Activated T-helper 17 cell treated with anti-CD3 and anti-CD28 coated beads, Interleukin-2, amount 50 U/mL, for 72 hours (primary cell): Measurements from ENCODE around the gene HK2. TPM values are rescaled to one million over a fixed set of nuclear protein-coding genes. Genes with fewer than 3 reads are reported as not detected.

Experiments used
- ATAC-seq: fragments of 150-1000 bp; cut with Tn5 transposase; replicated peaks from 2 replicates; pipeline ENCODE4 v1.10.0; 2021; ENCODE audit warnings: mild to moderate bottlenecking, moderate library complexity
- H3K27ac Mint-ChIP-seq: one replicate; pipeline ENCODE4 v1.8.0; 2022; ENCODE audit warnings: mixed read lengths
- H3K27me3 Mint-ChIP-seq: one replicate; pipeline ENCODE4 v1.8.0; 2022; ENCODE audit warnings: mixed read lengths
- H3K36me3 Mint-ChIP-seq: one replicate; pipeline ENCODE4 v1.8.0; 2022; ENCODE audit warnings: low read depth, mild to moderate bottlenecking, mixed read lengths
- H3K4me1 Mint-ChIP-seq: one replicate; pipeline ENCODE4 v1.8.0; 2022; ENCODE audit warnings: mixed read lengths
- H3K4me3 Mint-ChIP-seq: one replicate; pipeline ENCODE4 v1.8.0; 2022; ENCODE audit warnings: mild to moderate bottlenecking, mixed read lengths
- H3K9me3 Mint-ChIP-seq: one replicate; pipeline ENCODE4 v1.8.0; 2022; ENCODE audit warnings: mixed read lengths
- total RNA-seq, 2 donors: library from RNA; stranded (reverse); gene quantifications; one replicate each; pipeline ENCODE4 v1.2.3, GENCODE V29; 2022

The HK2 gene
- total RNA-seq, 2 donors from 2014 or later, result 71.6 to 73.8 TPM

DNA sequence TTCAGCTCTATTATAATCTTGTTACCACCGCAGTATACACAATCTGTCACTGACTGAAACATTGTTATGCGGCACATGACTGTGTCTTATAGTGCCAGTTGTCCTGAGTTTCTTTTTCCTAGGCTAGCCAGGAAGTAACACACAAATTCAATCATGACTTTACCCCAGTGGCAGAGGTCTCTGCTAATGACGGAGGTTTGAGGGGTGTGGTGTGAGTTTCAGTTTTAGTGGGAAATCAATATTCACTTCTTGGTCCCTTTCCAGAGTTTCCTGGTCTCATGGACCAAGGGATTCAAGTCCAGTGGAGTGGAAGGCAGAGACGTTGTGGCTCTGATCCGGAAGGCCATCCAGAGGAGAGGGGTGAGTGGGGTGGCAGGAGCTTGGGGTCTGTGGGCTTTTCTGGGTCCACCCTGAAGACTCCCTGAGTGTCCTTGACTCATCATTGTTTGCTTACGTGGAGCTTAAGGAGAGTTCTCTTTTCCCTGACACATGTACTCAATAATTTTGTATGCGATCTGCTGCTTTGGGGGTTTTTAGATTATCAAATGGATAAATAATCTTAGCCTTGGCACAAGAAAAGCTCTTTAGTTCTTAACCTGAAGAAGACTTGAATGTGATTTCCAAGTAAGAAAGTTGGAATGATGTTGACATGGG lies 39.2 kb downstream of the HK2 start:
- H3K27ac Mint-ChIP-seq, result peak overlapping the region; percentile 18
- H3K4me1 Mint-ChIP-seq, result no peaks in the 10 kb centered on the region
- no peaks in the 10 kb centered on the region for H3K9me3 Mint-ChIP-seq
- ATAC-seq, result no peak
- H3K36me3 Mint-ChIP-seq, result peaks cover 100% of the 10 kb centered on the region
- no peaks in the 10 kb centered on the region for H3K27me3 Mint-ChIP-seq
- H3K4me3 Mint-ChIP-seq, result no peak overlapping the region

DNA sequence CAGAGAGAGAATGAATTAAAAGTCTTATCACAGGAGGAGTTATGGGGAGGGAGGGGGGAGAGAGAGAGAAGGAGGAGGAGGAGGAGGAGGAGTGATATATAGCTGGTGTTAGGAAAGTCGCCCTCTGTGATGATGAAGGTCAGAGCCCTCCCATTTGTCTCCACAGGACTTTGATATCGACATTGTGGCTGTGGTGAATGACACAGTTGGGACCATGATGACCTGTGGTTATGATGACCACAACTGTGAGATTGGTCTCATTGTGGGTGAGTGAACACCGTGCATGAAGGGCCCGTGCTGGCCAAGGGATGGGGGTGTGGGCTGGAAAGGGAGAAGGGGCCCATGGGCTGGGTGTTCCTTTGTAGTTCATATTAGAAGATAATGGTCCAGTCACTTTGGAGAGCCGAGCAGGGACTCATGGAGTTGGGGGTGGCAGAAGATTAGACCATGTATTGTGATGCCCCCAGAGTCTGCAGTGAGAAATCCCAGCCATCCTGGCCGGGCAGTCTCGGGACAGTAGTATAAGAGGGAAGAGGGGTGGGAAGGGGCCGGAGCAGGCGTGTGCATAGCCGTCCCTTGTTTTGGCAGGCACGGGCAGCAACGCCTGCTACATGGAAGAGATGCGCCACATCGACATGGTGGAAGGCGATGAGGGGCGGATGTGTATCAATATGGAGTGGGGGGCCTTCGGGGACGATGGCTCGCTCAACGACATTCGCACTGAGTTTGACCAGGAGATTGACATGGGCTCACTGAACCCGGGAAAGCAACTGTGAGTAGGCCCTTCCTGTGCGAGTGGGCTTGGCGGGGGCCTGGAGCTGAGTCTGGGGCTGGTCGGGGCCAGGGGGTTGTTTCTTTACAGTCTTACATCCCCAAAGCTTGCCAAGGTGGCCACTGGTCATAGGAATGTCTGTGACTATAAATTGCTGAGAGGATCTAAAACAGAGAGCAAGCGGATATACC lies 40.0 kb downstream of the HK2 start:
- H3K9me3 Mint-ChIP-seq, result no peaks in the 10 kb centered on the region
- H3K27ac Mint-ChIP-seq, result peak overlapping the region; percentile 18
- no peaks in the 10 kb centered on the region for H3K4me1 Mint-ChIP-seq
- peak; percentile 19 for ATAC-seq
- peaks cover 100% of the 10 kb centered on the region for H3K36me3 Mint-ChIP-seq
- H3K4me3 Mint-ChIP-seq, result no peak overlapping the region
- H3K27me3 Mint-ChIP-seq, result no peaks in the 10 kb centered on the region

DNA sequence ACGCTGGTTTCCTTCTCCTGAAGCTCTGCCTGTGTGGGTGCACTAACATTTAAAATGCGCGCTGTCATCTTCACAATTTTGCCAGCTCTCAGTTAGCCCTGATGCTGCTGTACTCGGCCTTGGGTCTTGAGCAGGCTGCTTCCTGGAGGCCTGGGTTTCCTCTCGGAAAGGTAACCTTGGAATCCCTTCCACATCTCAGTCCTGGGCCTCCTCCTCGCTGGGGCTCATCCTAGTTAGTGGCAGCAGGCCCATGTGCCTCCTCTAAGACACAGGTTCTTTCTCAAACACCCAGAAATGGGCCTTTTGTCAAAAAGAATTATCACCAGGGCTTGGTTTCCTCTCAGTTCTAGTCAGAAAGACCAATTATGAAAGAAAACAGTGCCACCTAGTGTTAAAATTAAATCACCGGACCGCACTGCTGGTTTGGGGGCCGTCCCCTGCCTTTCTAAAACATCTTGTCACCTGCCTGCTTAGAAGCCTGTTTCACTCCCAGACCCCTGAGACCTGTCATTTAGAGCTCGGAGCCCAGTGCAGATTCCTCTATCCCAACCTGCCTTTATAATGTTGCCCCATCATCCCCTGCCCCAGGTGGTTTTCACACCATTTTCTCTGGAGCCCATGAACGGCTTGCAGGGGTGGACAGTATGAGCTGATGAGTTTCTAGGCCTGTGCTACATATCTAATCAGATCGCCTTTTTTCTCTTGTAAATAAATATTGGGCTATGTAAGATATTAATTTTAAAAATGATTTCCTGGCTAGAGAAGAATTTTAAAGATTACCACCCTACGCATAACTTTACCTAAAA lies 42.4 kb downstream of the HK2 start:
- no peaks in the 10 kb centered on the region for H3K27me3 Mint-ChIP-seq
- no peak overlapping the region for H3K4me3 Mint-ChIP-seq
- H3K9me3 Mint-ChIP-seq, result no peaks in the 10 kb centered on the region
- H3K4me1 Mint-ChIP-seq, result no peaks in the 10 kb centered on the region
- H3K36me3 Mint-ChIP-seq, result peaks cover 100% of the 10 kb centered on the region
- peak; percentile 77 for ATAC-seq
- peak overlapping the region; percentile 73 for H3K27ac Mint-ChIP-seq

DNA sequence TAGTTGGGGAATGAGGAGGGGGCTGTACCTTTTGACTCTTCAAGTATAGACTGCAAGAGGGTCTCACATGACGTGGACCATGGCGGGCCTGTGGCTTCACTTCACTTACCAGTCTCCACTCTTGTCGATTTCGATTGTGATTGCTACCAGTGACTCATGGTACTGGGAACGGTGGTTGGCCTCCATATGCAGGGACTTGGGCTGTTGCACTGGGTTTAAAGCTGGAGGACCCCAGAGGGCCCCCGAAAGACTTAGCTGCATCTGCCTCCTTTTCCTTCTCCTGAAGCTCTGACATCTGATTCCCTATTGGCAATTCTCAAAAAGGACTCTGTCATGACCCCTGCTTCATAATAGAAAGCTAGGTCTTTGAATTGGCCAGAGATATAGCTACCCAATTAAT lies 43.4 kb downstream of the HK2 start:
- Mint-ChIP-seq H3K36me3 (peaks cover 100% of the 10 kb centered on the region), H3K4me1 (no peaks in the 10 kb centered on the region), H3K27ac (no peak overlapping the region), H3K27me3 (no peaks in the 10 kb centered on the region), H3K9me3 (no peaks in the 10 kb centered on the region), H3K4me3 (no peak overlapping the region)
- ATAC-seq, result no peak

DNA sequence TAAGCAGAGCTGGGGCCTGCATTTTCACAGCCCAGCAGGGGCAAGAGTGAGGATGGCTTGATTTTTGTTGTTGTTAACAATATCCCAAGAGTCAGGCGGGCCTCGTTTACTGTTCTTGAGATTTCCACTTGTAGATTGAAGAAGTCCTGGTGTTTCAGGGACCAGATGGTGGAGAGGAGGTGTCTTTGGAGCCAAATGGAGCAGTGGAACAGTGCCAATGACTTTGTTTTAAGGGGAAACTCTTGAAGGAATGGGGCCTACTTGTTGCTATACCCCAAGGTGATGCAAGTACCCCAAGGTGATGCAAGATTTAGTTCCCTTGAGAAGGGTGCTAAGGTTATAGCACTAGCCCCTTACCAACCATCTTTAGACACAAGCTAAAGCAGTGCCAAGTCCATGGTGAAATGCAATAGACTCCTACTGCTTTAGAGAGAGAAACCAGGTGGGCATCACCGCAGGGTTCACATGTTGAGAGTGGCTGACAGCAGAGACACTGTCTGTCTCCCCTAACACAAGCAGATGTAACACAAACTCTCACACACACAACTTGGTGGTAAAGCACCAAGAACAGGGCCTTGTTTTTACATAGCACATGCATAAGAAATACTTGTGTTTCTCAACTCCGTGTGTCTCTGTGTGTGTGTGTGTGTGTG lies 44.0 kb downstream of the HK2 start:
- peaks cover 100% of the 10 kb centered on the region for H3K36me3 Mint-ChIP-seq
- H3K27me3 Mint-ChIP-seq, result no peaks in the 10 kb centered on the region
- H3K4me3 Mint-ChIP-seq, result no peak overlapping the region
- no peak for ATAC-seq
- no peaks in the 10 kb centered on the region for H3K4me1 Mint-ChIP-seq
- H3K9me3 Mint-ChIP-seq, result no peaks in the 10 kb centered on the region
- H3K27ac Mint-ChIP-seq, result no peak overlapping the region

DNA sequence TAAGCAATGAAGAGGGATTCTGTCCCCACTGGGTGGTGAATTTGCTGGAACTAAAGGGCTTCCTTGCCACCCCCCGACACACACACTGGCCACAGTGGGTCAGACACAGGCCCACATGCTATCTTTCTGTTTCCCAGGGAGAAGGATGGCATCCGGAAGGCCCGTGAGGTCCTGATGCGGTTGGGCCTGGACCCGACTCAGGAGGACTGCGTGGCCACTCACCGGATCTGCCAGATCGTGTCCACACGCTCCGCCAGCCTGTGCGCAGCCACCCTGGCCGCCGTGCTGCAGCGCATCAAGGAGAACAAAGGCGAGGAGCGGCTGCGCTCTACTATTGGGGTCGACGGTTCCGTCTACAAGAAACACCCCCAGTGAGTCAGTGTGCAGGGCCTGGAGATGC lies 44.6 kb downstream of the HK2 start:
- ATAC-seq, result no peak
- peaks cover 100% of the 10 kb centered on the region for H3K36me3 Mint-ChIP-seq

DNA sequence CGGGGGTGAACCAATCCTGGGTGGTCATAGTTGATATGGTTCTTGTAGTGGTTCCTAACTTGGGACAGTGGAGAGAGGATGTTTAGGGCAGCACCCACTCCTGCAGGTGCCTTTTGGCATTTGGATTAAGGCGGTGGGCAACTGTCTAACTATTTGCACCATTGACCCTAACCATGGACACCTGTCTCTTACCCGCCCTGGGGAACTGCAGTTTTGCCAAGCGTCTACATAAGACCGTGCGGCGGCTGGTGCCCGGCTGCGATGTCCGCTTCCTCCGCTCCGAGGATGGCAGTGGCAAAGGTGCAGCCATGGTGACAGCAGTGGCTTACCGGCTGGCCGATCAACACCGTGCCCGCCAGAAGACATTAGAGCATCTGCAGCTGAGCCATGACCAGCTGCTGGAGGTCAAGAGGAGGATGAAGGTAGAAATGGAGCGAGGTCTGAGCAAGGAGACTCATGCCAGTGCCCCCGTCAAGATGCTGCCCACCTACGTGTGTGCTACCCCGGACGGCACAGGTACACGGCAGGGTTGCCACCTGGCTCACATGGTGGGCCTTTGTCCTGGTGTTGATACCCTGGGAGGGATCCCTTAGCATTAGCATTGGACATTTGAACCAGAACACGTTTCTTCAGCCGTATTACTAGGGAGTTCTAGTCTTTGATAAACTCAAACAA lies 46.3 kb downstream of the HK2 start:
- ATAC-seq, result no peak
- Mint-ChIP-seq H3K4me1 (peaks cover 2% of the 10 kb centered on the region), H3K36me3 (peaks cover 100% of the 10 kb centered on the region), H3K4me3 (no peak overlapping the region), H3K27ac (no peak overlapping the region), H3K27me3 (no peaks in the 10 kb centered on the region), H3K9me3 (no peaks in the 10 kb centered on the region)

More for the DNA sequence above, 44.6 kb downstream of the HK2 start:
- H3K9me3 Mint-ChIP-seq, result no peaks in the 10 kb centered on the region
- no peak overlapping the region for H3K4me3 Mint-ChIP-seq
- no peaks in the 10 kb centered on the region for H3K4me1 Mint-ChIP-seq
- no peak overlapping the region for H3K27ac Mint-ChIP-seq
- no peaks in the 10 kb centered on the region for H3K27me3 Mint-ChIP-seq

DNA sequence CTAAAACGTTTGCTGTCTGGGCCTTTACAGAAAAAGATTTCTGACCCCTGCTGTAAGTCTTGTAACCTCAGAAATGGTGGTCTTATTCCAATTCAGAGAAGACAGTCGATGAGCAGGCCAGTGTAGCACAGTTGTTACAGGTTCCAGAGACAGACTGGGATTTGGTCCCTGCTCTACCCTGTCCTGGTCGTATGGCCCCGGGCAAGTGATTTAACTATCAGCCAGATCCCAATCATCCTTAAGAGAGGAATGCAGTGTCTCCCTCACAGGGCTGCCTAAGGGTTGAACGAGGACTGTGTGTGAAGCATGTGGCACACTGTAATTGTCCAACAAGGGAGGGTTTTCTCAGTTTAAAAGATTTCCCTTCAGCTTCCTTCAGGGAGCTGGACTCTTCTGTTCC lies 47.2 kb downstream of the HK2 start:
- Mint-ChIP-seq H3K27ac (no peak overlapping the region), H3K9me3 (no peaks in the 10 kb centered on the region), H3K4me3 (no peak overlapping the region), H3K4me1 (peaks cover 6% of the 10 kb centered on the region), H3K36me3 (peaks cover 100% of the 10 kb centered on the region), H3K27me3 (no peaks in the 10 kb centered on the region)
- no peak for ATAC-seq

DNA sequence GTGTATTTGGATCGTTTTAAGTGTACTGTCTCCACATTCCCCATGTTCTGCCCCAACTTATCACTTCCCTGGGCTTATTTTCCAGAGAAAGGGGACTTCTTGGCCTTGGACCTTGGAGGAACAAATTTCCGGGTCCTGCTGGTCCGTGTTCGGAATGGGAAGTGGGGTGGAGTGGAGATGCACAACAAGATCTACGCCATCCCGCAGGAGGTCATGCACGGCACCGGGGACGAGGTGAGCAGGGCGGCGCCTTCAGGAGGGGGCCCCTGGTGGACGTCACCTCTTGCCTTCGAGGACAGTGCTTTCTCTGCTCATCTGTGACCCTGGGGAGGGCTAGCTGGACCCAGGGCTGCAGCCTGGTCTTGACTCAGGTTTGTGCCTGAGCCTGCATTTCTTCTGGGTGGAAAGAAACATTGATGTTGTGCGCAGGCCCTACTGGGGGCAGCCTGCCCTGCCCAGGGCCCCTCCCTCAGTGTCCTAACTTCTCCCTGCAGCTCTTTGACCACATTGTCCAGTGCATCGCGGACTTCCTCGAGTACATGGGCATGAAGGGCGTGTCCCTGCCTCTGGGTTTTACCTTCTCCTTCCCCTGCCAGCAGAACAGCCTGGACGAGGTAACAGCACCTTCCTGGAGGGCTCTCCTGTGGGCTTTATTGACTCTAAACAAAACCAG lies 47.8 kb downstream of the HK2 start:
- Mint-ChIP-seq H3K36me3 (peaks cover 100% of the 10 kb centered on the region), H3K27ac (no peak overlapping the region), H3K4me3 (no peak overlapping the region)

DNA sequence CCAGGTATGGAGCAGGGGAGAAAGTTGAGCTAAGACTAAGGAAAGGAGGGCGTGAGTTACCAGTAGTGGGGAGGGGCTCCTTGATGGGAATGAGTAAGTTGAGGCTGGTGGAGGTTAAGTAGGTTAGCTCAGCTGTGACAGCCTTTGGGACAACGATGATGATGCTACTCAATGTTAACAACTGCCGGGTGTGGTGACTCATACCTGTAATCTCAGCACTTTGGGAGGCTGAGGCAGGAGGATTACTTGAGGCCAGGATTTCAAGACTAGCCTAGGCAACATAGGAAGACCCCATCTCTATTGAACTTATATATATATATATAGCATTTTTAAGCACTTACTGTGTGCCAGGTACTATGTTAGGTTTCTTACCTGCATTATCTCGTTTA lies 48.4 kb downstream of the HK2 start:
- H3K27me3 Mint-ChIP-seq, result no peaks in the 10 kb centered on the region
- peaks cover 100% of the 10 kb centered on the region for H3K36me3 Mint-ChIP-seq
- no peak overlapping the region for H3K27ac Mint-ChIP-seq
- no peaks in the 10 kb centered on the region for H3K9me3 Mint-ChIP-seq
- H3K4me3 Mint-ChIP-seq, result no peak overlapping the region
- peaks cover 6% of the 10 kb centered on the region for H3K4me1 Mint-ChIP-seq
- ATAC-seq, result peak; percentile 60

More for the DNA sequence above, 47.8 kb downstream of the HK2 start:
- ATAC-seq, result no peak
- Mint-ChIP-seq H3K27me3 (no peaks in the 10 kb centered on the region), H3K9me3 (no peaks in the 10 kb centered on the region), H3K4me1 (peaks cover 6% of the 10 kb centered on the region)

DNA sequence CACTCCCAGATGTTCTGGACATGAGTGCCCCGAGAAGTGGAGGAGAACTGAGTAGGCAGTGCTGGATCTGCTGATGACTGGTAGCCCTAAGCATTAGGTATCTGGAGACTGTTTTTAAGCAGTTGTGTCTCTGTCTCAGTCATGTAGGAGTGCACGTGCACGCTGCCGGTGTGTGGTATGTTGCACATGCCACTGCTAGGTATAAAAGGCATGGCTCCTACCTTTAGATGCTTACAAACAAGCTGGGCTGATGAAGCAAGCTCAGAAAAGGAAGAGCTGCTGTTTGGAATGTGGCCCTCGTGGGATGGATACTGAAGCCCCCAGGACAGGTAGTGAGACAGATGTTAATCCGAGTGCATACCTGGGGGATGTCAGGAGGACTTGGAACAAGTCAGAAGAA lies 49.1 kb downstream of the HK2 start:
- Mint-ChIP-seq H3K27me3 (no peaks in the 10 kb centered on the region), H3K4me1 (peaks cover 6% of the 10 kb centered on the region), H3K27ac (no peak overlapping the region), H3K36me3 (peaks cover 100% of the 10 kb centered on the region), H3K9me3 (no peaks in the 10 kb centered on the region), H3K4me3 (no peak overlapping the region)
- ATAC-seq, result no peak

DNA sequence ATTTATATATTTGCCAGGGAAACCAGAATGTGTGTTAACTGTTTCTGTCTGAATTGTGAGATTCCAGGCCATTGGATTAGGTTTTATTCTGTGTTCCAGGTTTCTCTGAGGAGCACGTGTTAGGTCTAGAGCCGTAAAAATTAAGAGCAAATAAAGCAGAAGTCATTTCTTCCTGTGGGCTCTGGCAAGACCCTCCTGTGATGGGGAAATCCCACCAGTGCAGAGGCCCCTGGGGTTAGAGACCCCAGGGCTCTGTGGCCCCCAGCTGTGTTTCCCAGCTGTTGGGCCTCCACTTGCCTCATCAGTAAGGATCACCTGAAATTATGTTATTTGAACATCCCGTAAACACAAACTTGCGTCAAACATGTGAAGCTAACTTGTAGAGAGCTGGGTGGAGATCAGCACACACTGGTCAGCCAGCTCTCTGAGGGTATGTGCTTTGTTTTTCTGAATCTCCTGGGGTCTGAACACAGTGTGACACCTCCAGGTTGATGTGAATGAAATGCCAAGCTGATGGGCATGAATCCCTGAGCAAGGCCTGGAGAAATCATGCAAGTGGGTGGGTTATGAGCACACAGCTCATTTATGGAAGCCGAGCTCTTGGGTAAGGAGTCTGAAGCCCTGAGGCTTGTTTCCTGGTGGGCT lies 50.3 kb downstream of the HK2 start:
- Mint-ChIP-seq H3K4me1 (peaks cover 6% of the 10 kb centered on the region), H3K27me3 (no peaks in the 10 kb centered on the region), H3K9me3 (no peaks in the 10 kb centered on the region), H3K36me3 (peaks cover 100% of the 10 kb centered on the region), H3K4me3 (no peak overlapping the region), H3K27ac (no peak overlapping the region)
- no peak for ATAC-seq

DNA sequence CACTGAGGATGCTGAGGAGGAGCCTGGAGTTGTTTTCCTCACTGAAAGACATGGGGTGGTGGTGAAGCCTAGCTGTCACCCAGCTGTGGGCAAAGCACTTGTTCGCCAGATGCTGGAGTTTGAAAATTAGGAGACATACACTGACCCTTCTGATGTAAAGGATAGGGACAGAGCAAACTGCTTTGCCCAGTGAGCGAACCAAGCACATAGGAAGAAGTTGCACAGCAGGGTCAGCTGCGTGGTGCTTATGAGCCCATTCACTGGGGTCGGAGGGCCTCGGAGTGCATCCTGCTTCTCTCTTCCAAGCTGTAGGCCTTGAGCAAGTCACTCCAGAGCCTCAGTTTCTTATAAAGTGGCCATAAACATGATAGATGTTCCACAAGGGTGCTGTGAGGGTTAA lies 50.9 kb downstream of the HK2 start:
- H3K27ac Mint-ChIP-seq, result no peak overlapping the region
- H3K4me3 Mint-ChIP-seq, result no peak overlapping the region
- peaks cover 100% of the 10 kb centered on the region for H3K36me3 Mint-ChIP-seq
- no peak for ATAC-seq
- no peaks in the 10 kb centered on the region for H3K27me3 Mint-ChIP-seq
- no peaks in the 10 kb centered on the region for H3K9me3 Mint-ChIP-seq
- peaks cover 6% of the 10 kb centered on the region for H3K4me1 Mint-ChIP-seq
